Neural crest cell (in vitro differentiated cells): ENCODE data around the gene DAAM1. TPM values are rescaled to one million over a fixed set of nuclear protein-coding genes. Genes with fewer than 3 reads are reported as not detected.

Source experiments
- DNase-seq: peaks from one replicate; pipeline ENCODE4 v3.0.0; 2021; ENCODE audit warnings: low read depth, mixed read lengths, low spot score
- H3K27ac Mint-ChIP-seq: one replicate; pipeline ENCODE4 v1.8.0; 2021; ENCODE audit warnings: mild to moderate bottlenecking, mixed read lengths; ENCODE audit not compliant: unreplicated experiment
- H3K27me3 Mint-ChIP-seq: 2 replicates; pipeline ENCODE4 v1.8.0; 2021; ENCODE audit warnings: low read depth, mild to moderate bottlenecking, mixed read lengths
- H3K36me3 Mint-ChIP-seq: 2 replicates; pipeline ENCODE4 v1.8.0; 2021; ENCODE audit warnings: low read depth, mild to moderate bottlenecking, mixed read lengths
- H3K4me1 Mint-ChIP-seq: 2 replicates; pipeline ENCODE4 v1.8.0; 2021; ENCODE audit warnings: mixed read lengths
- H3K4me3 Mint-ChIP-seq: one replicate; pipeline ENCODE4 v1.8.0; 2021; ENCODE audit warnings: mild to moderate bottlenecking, mixed read lengths
- H3K9me3 Mint-ChIP-seq: 2 replicates; pipeline ENCODE4 v1.8.0; 2021; ENCODE audit warnings: mixed read lengths
- total RNA-seq: library from RNA; stranded (reverse); gene quantifications from 2 replicates; pipeline ENCODE4 v1.2.1, GENCODE V29; 2021
- TF ChIP-seq, protein P1 (sequence below): fragments of 200-600 bp; sonication (generic); conservative IDR thresholded peaks from 2 replicates; pipeline ENCODE4 v1.5.0; 2021; ENCODE audit warnings: antibody characterized with exemption, mild to moderate bottlenecking

DAAM1 gene
- total RNA-seq, 1 donor from 2014 or later, result 47.2 TPM

DNA sequence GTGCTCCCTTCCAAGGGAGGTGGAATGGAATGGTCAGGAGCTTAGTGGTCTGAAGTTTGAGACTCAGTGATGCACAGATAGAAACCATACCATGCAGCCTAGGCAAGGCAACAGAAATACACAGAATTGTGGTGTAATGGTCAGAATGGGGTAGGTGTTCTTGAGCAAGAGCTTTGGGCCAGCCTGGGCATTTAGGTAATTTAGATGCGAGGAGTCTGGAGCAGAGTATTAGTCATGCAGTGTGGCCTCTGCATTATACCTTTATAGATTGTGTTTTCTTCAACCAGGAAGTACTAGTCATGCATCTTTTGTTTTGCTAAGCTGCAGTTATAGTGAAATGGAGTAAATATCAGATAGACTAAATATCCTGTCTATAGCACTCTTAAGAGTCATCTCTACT, 118.3 kb downstream of the DAAM1 start:
- Mint-ChIP-seq H3K27ac (no peak overlapping the region), H3K4me1 (peaks cover 13% of the 10 kb centered on the region), H3K9me3 (no peaks in the 10 kb centered on the region), H3K27me3 (no peaks in the 10 kb centered on the region), H3K36me3 (no peaks in the 10 kb centered on the region), H3K4me3 (no peak overlapping the region)
- TF ChIP-seq, protein P1, sequence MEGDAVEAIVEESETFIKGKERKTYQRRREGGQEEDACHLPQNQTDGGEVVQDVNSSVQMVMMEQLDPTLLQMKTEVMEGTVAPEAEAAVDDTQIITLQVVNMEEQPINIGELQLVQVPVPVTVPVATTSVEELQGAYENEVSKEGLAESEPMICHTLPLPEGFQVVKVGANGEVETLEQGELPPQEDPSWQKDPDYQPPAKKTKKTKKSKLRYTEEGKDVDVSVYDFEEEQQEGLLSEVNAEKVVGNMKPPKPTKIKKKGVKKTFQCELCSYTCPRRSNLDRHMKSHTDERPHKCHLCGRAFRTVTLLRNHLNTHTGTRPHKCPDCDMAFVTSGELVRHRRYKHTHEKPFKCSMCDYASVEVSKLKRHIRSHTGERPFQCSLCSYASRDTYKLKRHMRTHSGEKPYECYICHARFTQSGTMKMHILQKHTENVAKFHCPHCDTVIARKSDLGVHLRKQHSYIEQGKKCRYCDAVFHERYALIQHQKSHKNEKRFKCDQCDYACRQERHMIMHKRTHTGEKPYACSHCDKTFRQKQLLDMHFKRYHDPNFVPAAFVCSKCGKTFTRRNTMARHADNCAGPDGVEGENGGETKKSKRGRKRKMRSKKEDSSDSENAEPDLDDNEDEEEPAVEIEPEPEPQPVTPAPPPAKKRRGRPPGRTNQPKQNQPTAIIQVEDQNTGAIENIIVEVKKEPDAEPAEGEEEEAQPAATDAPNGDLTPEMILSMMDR, result no peak
- DNase-seq, result no peak

GRCh38 chr14:59308086-59308485, 119.6 kb downstream of the DAAM1 start:
- TF ChIP-seq, protein P1, result no peak
- Mint-ChIP-seq H3K4me3 (no peak overlapping the region), H3K9me3 (no peaks in the 10 kb centered on the region), H3K4me1 (peaks cover 13% of the 10 kb centered on the region), H3K36me3 (no peaks in the 10 kb centered on the region), H3K27me3 (no peaks in the 10 kb centered on the region), H3K27ac (peak overlapping the region; percentile 7)
- no peak for DNase-seq

DNA sequence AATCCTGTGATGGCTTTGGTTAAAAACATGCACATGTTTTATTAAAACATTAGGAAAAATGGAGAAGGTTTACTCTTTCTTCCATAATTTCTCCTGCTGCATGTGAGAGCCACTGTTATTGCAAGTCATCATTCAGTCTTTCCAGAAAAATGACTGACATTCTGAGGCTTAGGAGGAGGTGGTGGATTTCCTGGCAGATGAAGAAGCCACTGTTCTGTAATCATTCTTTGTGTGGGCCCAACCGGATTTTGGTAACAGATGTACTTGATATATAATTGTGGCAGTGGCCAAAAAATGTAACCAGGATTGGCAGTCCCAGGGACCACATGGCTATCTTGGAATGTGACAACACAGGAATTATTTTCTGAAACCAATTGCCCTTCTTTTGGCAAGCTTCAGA, 120.2 kb downstream of the DAAM1 start:
- Mint-ChIP-seq H3K27ac (no peak overlapping the region), H3K27me3 (no peaks in the 10 kb centered on the region), H3K4me3 (no peak overlapping the region), H3K36me3 (no peaks in the 10 kb centered on the region), H3K9me3 (no peaks in the 10 kb centered on the region), H3K4me1 (peaks cover 13% of the 10 kb centered on the region)
- DNase-seq, result no peak
- TF ChIP-seq, protein P1, result no peak

DNA sequence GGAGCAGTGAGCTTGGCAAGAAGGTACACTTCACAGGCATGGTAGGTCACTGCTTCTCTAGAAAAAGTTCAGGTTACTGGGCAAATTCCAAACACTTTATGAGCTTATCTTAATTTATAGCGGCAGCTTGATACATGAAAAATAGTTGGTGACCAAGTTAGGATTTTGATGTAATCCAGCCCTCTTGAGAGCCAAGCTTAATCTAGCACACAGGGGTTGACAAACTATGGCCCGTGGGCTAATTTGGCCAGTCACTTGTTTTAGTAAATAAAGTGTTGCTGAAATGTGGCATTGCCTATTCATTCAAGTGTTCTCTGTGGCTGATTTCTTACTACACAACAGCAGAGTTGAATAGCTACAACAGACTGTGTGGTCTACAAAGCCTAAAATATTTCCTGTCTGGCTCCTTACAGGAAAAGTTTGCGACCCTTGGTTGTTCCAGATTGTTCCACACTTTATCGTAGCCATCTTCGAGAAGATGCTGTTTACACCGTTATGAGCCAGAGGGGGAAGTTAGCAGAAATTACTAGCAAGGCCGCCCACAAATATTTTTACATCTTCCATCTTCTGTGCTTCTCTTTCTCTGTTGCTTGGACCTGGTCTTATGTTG, 120.9 kb downstream of the DAAM1 start:
- no peak for DNase-seq
- Mint-ChIP-seq H3K27ac (no peak overlapping the region), H3K4me3 (no peak overlapping the region), H3K9me3 (no peaks in the 10 kb centered on the region), H3K27me3 (no peaks in the 10 kb centered on the region), H3K4me1 (peaks cover 13% of the 10 kb centered on the region), H3K36me3 (no peaks in the 10 kb centered on the region)
- TF ChIP-seq, protein P1, result no peak

DNA sequence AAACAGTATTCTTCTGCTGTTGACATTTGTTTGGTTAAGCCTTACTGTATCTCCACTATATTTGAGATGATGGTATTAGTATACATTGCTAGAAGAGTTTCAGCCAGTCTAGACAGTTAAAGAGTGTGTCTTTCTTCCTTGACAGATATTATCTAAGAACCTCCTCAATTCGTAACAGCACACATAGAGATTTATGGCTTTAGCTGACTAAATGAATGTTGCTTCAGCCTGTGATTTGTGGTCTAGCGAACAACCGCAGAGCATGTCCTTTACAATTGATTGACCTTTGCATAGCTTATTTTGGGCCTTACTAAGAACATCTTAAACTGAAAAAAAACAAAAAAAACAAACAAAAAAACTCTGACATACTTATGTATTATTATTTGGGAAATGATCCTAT, 122.2 kb downstream of the DAAM1 start:
- TF ChIP-seq, protein P1, result no peak
- DNase-seq, result no peak
- Mint-ChIP-seq H3K36me3 (no peaks in the 10 kb centered on the region), H3K4me3 (no peak overlapping the region), H3K9me3 (no peaks in the 10 kb centered on the region), H3K4me1 (peaks cover 12% of the 10 kb centered on the region), H3K27me3 (no peaks in the 10 kb centered on the region), H3K27ac (no peak overlapping the region)
